Pancreas (tissue), 10 donors: ENCODE measurements around the gene RCBTB1. TPM values are rescaled to one million over a fixed set of nuclear protein-coding genes. Genes with fewer than 3 reads are reported as not detected.

Experiments
- ATAC-seq, 4 donors: fragments of 200-7000 bp; cut with Tn5 transposase; one replicate each; pipeline versions ENCODE4 v1.8.0 to v1.9.1; 2020; ENCODE audit warnings: mild to moderate bottlenecking in 4 of 4, moderate library complexity in 4 of 4
- DNase-seq, 6 donors: peaks; one replicate each; pipeline ENCODE4 v3.0.0-alpha.2; 2020
- FAIRE-seq: peaks from 2 replicates; lab custom pipeline; 2012; peaks lifted over from hg19 to GRCh38; lab: Jason Lieb, UNC
- H3K27ac ChIP-seq, 4 donors: fragments of 200-600 bp; sonication (generic); 1 replicate in 3 of 4; 2 replicates in 1 of 4; pipeline versions ENCODE4 v1.5.0 to v1.8.0; 2020
- H3K27me3 ChIP-seq, 4 donors: fragments of 200-600 bp; one replicate each; pipeline ENCODE4 v1.8.0; 2021
- H3K36me3 ChIP-seq, 3 donors: fragments of 200-600 bp; sonication (generic) in 1 of 3; one replicate each; pipeline versions ENCODE4 v1.5.0 to v1.8.0; 2020 to 2021
- H3K4me1 ChIP-seq, 3 donors: fragments of 200-600 bp; one replicate each; pipeline ENCODE4 v1.8.0; 2021
- H3K4me3 ChIP-seq, 4 donors: fragments of 200-600 bp; sonication (generic) in 2 of 4; one replicate each; pipeline versions ENCODE4 v1.5.0 to v1.8.0; 2020 to 2021
- H3K9me3 ChIP-seq, 4 donors: fragments of 200-600 bp; one replicate each; pipeline ENCODE4 v1.8.0; 2021
- CTCF ChIP-seq, 4 donors: fragments of 200-600 bp; sonication (generic) in 3 of 4; IDR thresholded peaks; one replicate each; pipeline versions ENCODE4 v1.5.0 to v1.8.0; 2021; ENCODE audit warnings: antibody characterized with exemption in 4 of 4
- WGBS, 2 donors: extraction: QIAGEN DNeasy Blood & Tissue Kit; methylation state at CpG; one replicate each; pipeline ENCODE4 v1.1.7; 2013; 5-methylcytosine and 5-hydroxymethylcytosine counted together
- intact Hi-C, 3 donors: fragments of 100-400 bp; cut with DNase I; formaldehyde crosslinking; loops; one replicate each; pipeline versions ENCODE4 v1.11.1 to v1.14.2; 2022
- polyA plus RNA-seq, 2 donors: library from polyadenylated mRNA; stranded (reverse); fragments of 200-250 nt; gene quantifications; one replicate each; pipeline ENCODE4 v1.2.3, GENCODE V29; 2013
- total RNA-seq, 6 donors: library from RNA; stranded (reverse); fragmentation: NEBNext Ultra II Directional in 4 of 6; extraction: Animal tissue kit (Norgen Biotek cat#: 25700) in 4 of 6; gene quantifications; one replicate each; pipeline versions ENCODE4 v1.2.1 to v1.2.4, GENCODE V29; 2021 to 2023
- donor health status: healthy with polysubstance abuse.
- donor health status: DM: no; HTN: no; CAD: no; lungs with moderate emphysema.
- donor health status: DM: no; HTN: no; CAD: no.
- donor health status: control.
- donor health status: control.
- donor health status: Bipolar disorder and iron deficiency.
- donor health status: DM: yes; HTN: yes; CAD: no.
- donor health status: DM: no; HTN: no; CAD: no.
- donor health status: DM: no; HTN: no; CAD: no.
- donor health status: DM: yes; HTN: yes; CAD: no.

Gene RCBTB1
- total and polyA plus RNA-seq, 8 donors: 5.3 to 14.4 (median 7.9) TPM

- Histone ChIP-seq H3K27ac (peak overlapping the region; percentile 90 to 95 (median 92)), H3K27me3 (no peaks in the 10 kb centered on the region), H3K9me3 (no peaks in the 10 kb centered on the region), H3K4me1 (no peaks in the 10 kb centered on the region), H3K4me3 (peak overlapping the region; percentile 24 to 60 (median 48)), H3K36me3 (no peaks in the 10 kb centered on the region)
- ATAC-seq: no peak
- no peak for DNase-seq
- TF ChIP-seq CTCF (IDR thresholded peaks at IDR 0.05): no peak
- intact Hi-C loops: loop anchor here in 1 of 3 donors (10.0 kb wide), 1 partner anchor 50 kb away; no protein-coding TSS in a partner anchor
- no peak for FAIRE-seq
- 20 to 42% methylated on average over 2 of the region's 2 CpGs for WGBS, 2 donors
These were observed 90.7 kb downstream of the RCBTB1 start for GRCh38 chr13:49494645-49495044.

GRCh38 chr13:49488563-49488962 lies 96.8 kb downstream of the RCBTB1 start:
- Histone ChIP-seq H3K27ac (no peak overlapping the region), H3K4me3 (no peak overlapping the region), H3K9me3 (no peaks in the 10 kb centered on the region), H3K36me3 (peaks cover 0 to 21% (median 0%) of the 10 kb centered on the region in 3 donors), H3K27me3 (no peaks in the 10 kb centered on the region), H3K4me1 (no peaks in the 10 kb centered on the region)
- ATAC-seq (no peak), FAIRE-seq (no peak), DNase-seq (no peak)
- TF ChIP-seq CTCF (IDR thresholded peaks at IDR 0.05): no peak
- intact Hi-C loops: no loop called here
- WGBS, 2 donors: 94 to 97% methylated on average over 2 of the region's 2 CpGs

Other genes starting within 250 kb of the RCBTB1 start
- 1 to 10 TPM; 4.1 to 8.4 (median 5.0) TPM for gene CAB39L, start 141.5 kb downstream of the RCBTB1 start, total RNA-seq
- 1 to 10 TPM; 2.7 to 7.2 TPM for gene CAB39L, start 141.5 kb downstream of the RCBTB1 start, polyA plus RNA-seq
- gene SETDB2, start 141.3 kb downstream of the RCBTB1 start, total RNA-seq: 1 to 10 TPM; 5.1 to 8.9 (median 6.6) TPM
- gene SETDB2, start 141.3 kb downstream of the RCBTB1 start, polyA plus RNA-seq: 1 to 10 TPM; 3.1 to 5.1 TPM
- gene PHF11, start 89.6 kb downstream of the RCBTB1 start, total RNA-seq: 10 to 100 TPM; 14.5 to 28.2 (median 19.5) TPM
- gene PHF11, start 89.6 kb downstream of the RCBTB1 start, polyA plus RNA-seq: 10 to 100 TPM; 53.3 to 58.5 TPM
- gene ARL11, start 42.9 kb upstream of the RCBTB1 start, total RNA-seq: 1 to 10 TPM in 1 of 6 donors, under 1 TPM in 5; 0.05 to 1.5 (median 0.17) TPM
- under 1 TPM; 0.19 to 0.23 TPM for gene ARL11, start 42.9 kb upstream of the RCBTB1 start, polyA plus RNA-seq
- gene EBPL, start 105.9 kb upstream of the RCBTB1 start, total RNA-seq: 10 to 100 TPM; 23.8 to 44.0 (median 34.0) TPM
- 10 to 100 TPM; 44.4 to 46.4 TPM for gene EBPL, start 105.9 kb upstream of the RCBTB1 start, polyA plus RNA-seq
- 10 to 100 TPM in 3 of 6 donors, 1 to 10 TPM in 3; 6.5 to 16.0 (median 9.2) TPM for gene KPNA3, start 207.1 kb upstream of the RCBTB1 start, total RNA-seq
- gene KPNA3, start 207.1 kb upstream of the RCBTB1 start, polyA plus RNA-seq: 1 to 10 TPM; 5.3 to 9.0 TPM